ENCODE data around the gene SAMM50. TPM values are rescaled to one million over a fixed set of nuclear protein-coding genes. Genes with fewer than 3 reads are reported as not detected.

Gene SAMM50
- total RNA-seq, 1 donor from 2014 or later: 45.5 TPM

- H3K9ac ChIP-seq: no peak overlapping the region
- H3K27ac Mint-ChIP-seq: no peak overlapping the region
These were observed 1.1 kb upstream of the SAMM50 start for GRCh38 chr22:43953988-43954785.

GRCh38 chr22:43955883-43956782 is 891 bp downstream of the SAMM50 start:
- peak overlapping the region; percentile 91 for H3K27ac Mint-ChIP-seq
- peak overlapping the region; percentile 85 for H3K4me3 ChIP-seq
- peaks cover 56% of the 10 kb centered on the region for H3K79me2 ChIP-seq (ENCODE audit: low read depth)
- no peak overlapping the region for H3K27ac ChIP-seq
- peak overlapping the region; percentile 83 for H2AFZ ChIP-seq (replicated peaks)
- H3K27me3 Mint-ChIP-seq (ENCODE audit: insufficient read depth, low read depth): peaks cover 2% of the 10 kb centered on the region
- H3K36me3 ChIP-seq: no peaks in the 10 kb centered on the region
- H3F3A ChIP-seq (ENCODE audit: low read depth): peaks cover 6% of the 10 kb centered on the region
- H3K4me3 Mint-ChIP-seq: peak overlapping the region; percentile 99
- H3K9me3 Mint-ChIP-seq: no peaks in the 10 kb centered on the region
- no peak for TF ChIP-seq EZH2 (IDR thresholded peaks at IDR 0.05)
- TF ChIP-seq EZH2phosphoT487 (IDR thresholded peaks at IDR 0.05): no peak
- no peak for TF ChIP-seq CTCF (IDR thresholded peaks at IDR 0.05)
- H3K4me2 ChIP-seq: peak overlapping the region; percentile 86
- H3K4me1 Mint-ChIP-seq: peaks cover 30% of the 10 kb centered on the region
- no peaks in the 10 kb centered on the region for H3K27me3 ChIP-seq
- no peaks in the 10 kb centered on the region for H3K36me3 Mint-ChIP-seq
- peaks cover 4% of the 10 kb centered on the region for H4K20me1 ChIP-seq (ENCODE audit: low read depth)
- peaks cover 11% of the 10 kb centered on the region for H3K4me1 ChIP-seq
- no peaks in the 10 kb centered on the region for H3K9me3 ChIP-seq (ENCODE audit: low read depth)
- DNase-seq (ENCODE audit: low spot score): no peak
- H3K9ac ChIP-seq: peak overlapping the region; percentile 76

More at GRCh38 chr22:43953988-43954785, 1.1 kb upstream of the SAMM50 start:
- H3K27ac ChIP-seq: no peak overlapping the region
- DNase-seq (ENCODE audit: low spot score): no peak
- peaks cover 4% of the 10 kb centered on the region for H3K27me3 Mint-ChIP-seq (ENCODE audit: insufficient read depth, low read depth)
- H3K4me1 Mint-ChIP-seq: peaks cover 30% of the 10 kb centered on the region
- H3K36me3 ChIP-seq: no peaks in the 10 kb centered on the region
- no peaks in the 10 kb centered on the region for H4K20me1 ChIP-seq (ENCODE audit: low read depth)
- H3F3A ChIP-seq (ENCODE audit: low read depth): peaks cover 6% of the 10 kb centered on the region
- H3K4me2 ChIP-seq: peak overlapping the region; percentile 86
- H3K79me2 ChIP-seq (ENCODE audit: low read depth): peaks cover 37% of the 10 kb centered on the region
- peak overlapping the region; percentile 99 for H3K4me3 Mint-ChIP-seq
- H3K9me3 ChIP-seq (ENCODE audit: low read depth): no peaks in the 10 kb centered on the region
- TF ChIP-seq EZH2phosphoT487 (IDR thresholded peaks at IDR 0.05) (no peak), EZH2 (IDR thresholded peaks at IDR 0.05) (no peak), CTCF (IDR thresholded peaks at IDR 0.05) (no peak)
- peak overlapping the region; percentile 85 for H3K4me3 ChIP-seq
- H3K36me3 Mint-ChIP-seq: no peaks in the 10 kb centered on the region
- no peaks in the 10 kb centered on the region for H3K27me3 ChIP-seq
- H2AFZ ChIP-seq (replicated peaks): no peak overlapping the region
- H3K4me1 ChIP-seq: peaks cover 11% of the 10 kb centered on the region
- H3K9me3 Mint-ChIP-seq: no peaks in the 10 kb centered on the region

- TF ChIP-seq EZH2phosphoT487 (IDR thresholded peaks at IDR 0.05): no peak
- no peak for TF ChIP-seq CTCF (IDR thresholded peaks at IDR 0.05)
- no peaks in the 10 kb centered on the region for H3K9me3 Mint-ChIP-seq
- Histone ChIP-seq H3K9me3 (ENCODE audit: low read depth) (no peaks in the 10 kb centered on the region), H3K4me1 (peaks cover 11% of the 10 kb centered on the region), H3K27ac (no peak overlapping the region), H3F3A (ENCODE audit: low read depth) (peaks cover 6% of the 10 kb centered on the region), H2AFZ (replicated peaks) (no peak overlapping the region), H3K79me2 (ENCODE audit: low read depth) (peaks cover 62% of the 10 kb centered on the region), H3K9ac (no peak overlapping the region), H4K20me1 (ENCODE audit: low read depth) (peaks cover 4% of the 10 kb centered on the region), H3K4me3 (peak overlapping the region; percentile 85), H3K27me3 (no peaks in the 10 kb centered on the region), H3K4me2 (peak overlapping the region; percentile 86), H3K36me3 (no peaks in the 10 kb centered on the region)
- H3K4me1 Mint-ChIP-seq: peaks cover 30% of the 10 kb centered on the region
- peak overlapping the region; percentile 99 for H3K4me3 Mint-ChIP-seq
- H3K36me3 Mint-ChIP-seq: no peaks in the 10 kb centered on the region
- peaks cover 2% of the 10 kb centered on the region for H3K27me3 Mint-ChIP-seq (ENCODE audit: insufficient read depth, low read depth)
- no peak overlapping the region for H3K27ac Mint-ChIP-seq
- no peak for DNase-seq (ENCODE audit: low spot score)
These were observed 1.7 kb downstream of the SAMM50 start for GRCh38 chr22:43956805-43957463.
